Measurements from ENCODE around the gene CTDSPL.

- TF ChIP-seq EZH2 (IDR thresholded peaks at IDR 0.05; ENCODE audit: insufficient read depth, poor library complexity, severe bottlenecking), result no peak
- no peak for TF ChIP-seq EZH2phosphoT487 (IDR thresholded peaks at IDR 0.05; ENCODE audit: insufficient read depth, low read depth)
Observed at GRCh38 chr3:37971467-37971866, 109.8 kb downstream of the CTDSPL start.
